PC-9 (cell line): ENCODE results near the gene PDZD4. TPM values are rescaled to one million over a fixed set of nuclear protein-coding genes. Genes with fewer than 3 reads are reported as not detected.

Experiments used
- BruUV-seq: library from RNA; stranded (reverse); fragments of 400-500 nt; replicated peaks from 2 replicates; lab custom pipeline; 2021; lab: Mats Ljungman, UMichigan
- CTCF ChIA-PET: fragments of 300-600 bp; sonication (Branson Sonifier 250); formaldehyde crosslinking; loops from one replicate; lab custom pipeline; 2022; ENCODE audit warnings: antibody characterized with exemption; lab: Charles Lee
- POLR2A ChIA-PET: fragments of 300-600 bp; sonication (Branson Sonifier 250); formaldehyde crosslinking; loops from one replicate; lab custom pipeline; 2022; ENCODE audit warnings: antibody characterized with exemption; ENCODE audit not compliant: unreplicated experiment; lab: Charles Lee
- DNase-seq, 2 experiments: peaks; one replicate each; pipeline versions ENCODE4 v3.0.0 to v3.0.0-alpha.2; 2015 to 2022; ENCODE audit warnings: mixed read lengths in 1 of 2
- H2AFZ ChIP-seq: fragments of 200-600 bp; sonication (generic); 2 replicates; pipeline ENCODE4 v1.8.1; 2017; ENCODE audit warnings: antibody characterized with exemption
- H3F3A ChIP-seq: fragments of 200-600 bp; sonication (generic); 2 replicates; pipeline ENCODE4 v1.8.1; 2017; ENCODE audit warnings: antibody characterized with exemption, mild to moderate bottlenecking, low read depth; ENCODE audit not compliant: insufficient read depth
- H3K27ac ChIP-seq: fragments of 200-600 bp; sonication (generic); 2 replicates; pipeline ENCODE4 v1.6.1; 2016; ENCODE audit warnings: mixed run types
- H3K27me3 ChIP-seq: fragments of 200-600 bp; sonication (generic); 2 replicates; pipeline ENCODE4 v1.6.1; 2016; ENCODE audit warnings: low read depth, mixed run types; ENCODE audit not compliant: insufficient read depth
- H3K36me3 ChIP-seq: fragments of 200-600 bp; sonication (generic); 2 replicates; pipeline ENCODE4 v1.6.1; 2016; ENCODE audit warnings: low read depth, mixed run types
- H3K4me1 ChIP-seq: fragments of 200-600 bp; sonication (generic); replicated peaks from 2 replicates; pipeline ENCODE4 v1.6.1; 2016; ENCODE audit warnings: mixed run types; ENCODE audit not compliant: insufficient read depth
- H3K4me2 ChIP-seq: fragments of 200-600 bp; sonication (generic); 2 replicates; pipeline ENCODE4 v1.6.1; 2017; ENCODE audit warnings: mixed run types
- H3K4me3 ChIP-seq: fragments of 200-600 bp; sonication (generic); 2 replicates; pipeline ENCODE4 v1.6.1; 2016; ENCODE audit warnings: mixed run types
- H3K79me2 ChIP-seq: fragments of 200-600 bp; sonication (generic); 2 replicates; pipeline ENCODE4 v1.6.1; 2017; ENCODE audit warnings: low read depth, mixed run types
- H3K9me2 ChIP-seq: fragments of 200-600 bp; sonication (generic); 2 replicates; pipeline ENCODE4 v1.8.1; 2017; ENCODE audit warnings: mild to moderate bottlenecking; ENCODE audit not compliant: insufficient read depth
- H3K9me3 ChIP-seq: fragments of 200-600 bp; sonication (generic); 2 replicates; pipeline ENCODE4 v1.8.1; 2016; ENCODE audit warnings: low read depth; ENCODE audit not compliant: insufficient read depth
- H4K20me1 ChIP-seq: fragments of 200-600 bp; sonication (generic); 2 replicates; pipeline ENCODE4 v1.8.1; 2017; ENCODE audit not compliant: insufficient read depth
- CTCF ChIP-seq: fragments of 200-600 bp; sonication (generic); conservative IDR thresholded peaks from 2 replicates; pipeline ENCODE4 v1.6.1; 2017; ENCODE audit warnings: mixed run types, antibody characterized with exemption, mild to moderate bottlenecking, moderate library complexity
- EZH2 ChIP-seq: fragments of 200-600 bp; sonication (generic); IDR thresholded peaks from 2 replicates; pipeline ENCODE4 v1.8.0; 2017; ENCODE audit warnings: antibody characterized with exemption, low read depth
- intact Hi-C: fragments of 100-400 bp; cut with micrococcal nuclease; formaldehyde crosslinking; loops from one replicate; pipeline ENCODE4 v1.10.0; 2022; ENCODE audit not compliant: unreplicated experiment
- total RNA-seq: library from RNA; stranded (reverse); gene quantifications from 2 replicates; pipeline ENCODE4 v1.2.3, GENCODE V29; 2021

PDZD4 gene
- total RNA-seq, 1 experiment from 2014 or later: 0.17 TPM

GRCh38 chrX:153866302-153867019 is 36.1 kb upstream of the PDZD4 start:
- Histone ChIP-seq H3K4me2 (no peak overlapping the region), H3K27me3 (no peaks in the 10 kb centered on the region), H3K4me3 (no peak overlapping the region), H3K9me3 (no peaks in the 10 kb centered on the region), H2AFZ (no peak overlapping the region), H3K36me3 (no peaks in the 10 kb centered on the region), H3K27ac (no peak overlapping the region), H3K79me2 (no peaks in the 10 kb centered on the region), H3F3A (no peaks in the 10 kb centered on the region), H3K9me2 (no peaks in the 10 kb centered on the region), H4K20me1 (no peaks in the 10 kb centered on the region), H3K4me1 (no peaks in the 10 kb centered on the region)
- intact Hi-C loops: no loop called here
- TF ChIP-seq EZH2 (no peak), CTCF (no peak)
- CTCF ChIA-PET: no interaction called here
- BruUV-seq: no TSS peak
- no peak for DNase-seq
- POLR2A ChIA-PET: no interaction called here

GRCh38 chrX:153865685-153866084 is 35.3 kb upstream of the PDZD4 start:
- Histone ChIP-seq H3K4me1 (no peaks in the 10 kb centered on the region), H3K27ac (no peak overlapping the region), H3K27me3 (no peaks in the 10 kb centered on the region), H3K9me3 (no peaks in the 10 kb centered on the region), H3K9me2 (no peaks in the 10 kb centered on the region), H3F3A (no peaks in the 10 kb centered on the region), H3K36me3 (no peaks in the 10 kb centered on the region), H3K4me2 (no peak overlapping the region), H3K79me2 (no peaks in the 10 kb centered on the region), H4K20me1 (no peaks in the 10 kb centered on the region), H3K4me3 (no peak overlapping the region), H2AFZ (no peak overlapping the region)
- ChIA-PET POLR2A (no interaction called here), CTCF (no interaction called here)
- TF ChIP-seq EZH2: no peak
- no peak for TF ChIP-seq CTCF
- BruUV-seq: no TSS peak
- intact Hi-C loops: no loop called here
- no peak for DNase-seq

GRCh38 chrX:153865321-153865580 is 34.9 kb upstream of the PDZD4 start:
- BruUV-seq: no TSS peak
- H4K20me1 ChIP-seq: no peaks in the 10 kb centered on the region
- no peak overlapping the region for H2AFZ ChIP-seq
- no peaks in the 10 kb centered on the region for H3K9me2 ChIP-seq
- no peaks in the 10 kb centered on the region for H3K36me3 ChIP-seq
- ChIA-PET POLR2A (no interaction called here), CTCF (no interaction called here)
- H3K27me3 ChIP-seq: no peaks in the 10 kb centered on the region
- TF ChIP-seq EZH2: no peak
- no peak for TF ChIP-seq CTCF
- no peak for DNase-seq
- H3K9me3 ChIP-seq: no peaks in the 10 kb centered on the region
- no peaks in the 10 kb centered on the region for H3K79me2 ChIP-seq
- H3K4me1 ChIP-seq: no peaks in the 10 kb centered on the region
- intact Hi-C loops: no loop called here
- H3F3A ChIP-seq: no peaks in the 10 kb centered on the region
- no peak overlapping the region for H3K4me2 ChIP-seq
- no peak overlapping the region for H3K27ac ChIP-seq
- no peak overlapping the region for H3K4me3 ChIP-seq
